Forelimb muscle (tissue), 1 donor: ENCODE measurements around the gene PGS1. TPM values are rescaled to one million over a fixed set of nuclear protein-coding genes. Genes with fewer than 3 reads are reported as not detected.
"Not testable (repeated sequence)": the region's sequence is repeated elsewhere in the genome, so short reads cannot be mapped to it uniquely, and the experiment has no call there.

Experiments
- DNase-seq: peaks from one replicate; pipeline ENCODE4 v3.0.0-alpha.2; 2013; ENCODE audit warnings: low read depth
- polyA plus RNA-seq: library from polyadenylated mRNA; unstranded; fragments of 120-200 nt; gene quantifications from one replicate; pipeline ENCODE4 v1.2.1, GENCODE V29; 2013; ENCODE audit not compliant: insufficient read length

PGS1 gene
- polyA plus RNA-seq, 1 donor = 26.3 TPM

GRCh38 chr17:78444392-78444791, 65.9 kb downstream of the PGS1 start:
- no peak for DNase-seq

DNA sequence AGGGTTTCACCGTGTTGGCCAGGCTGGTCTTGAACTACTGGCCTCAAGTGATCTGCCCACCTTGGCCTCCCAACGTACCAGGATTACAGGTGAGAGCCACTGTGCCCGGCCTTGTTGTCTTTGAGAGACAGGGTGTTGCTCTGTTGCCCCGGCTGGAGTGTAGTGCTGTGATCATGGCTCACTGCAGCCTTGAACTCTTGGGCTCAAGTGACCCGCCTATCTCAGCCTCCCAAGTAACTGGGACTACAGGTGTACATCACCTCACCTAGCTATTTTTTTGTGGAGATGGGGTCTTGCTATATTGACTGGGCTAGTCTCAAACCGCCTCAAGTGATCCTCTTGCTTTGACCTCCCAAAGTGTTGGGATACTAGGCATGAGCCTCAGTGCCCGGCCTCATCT, 68.4 kb downstream of the PGS1 start:
- DNase-seq = no peak

DNA sequence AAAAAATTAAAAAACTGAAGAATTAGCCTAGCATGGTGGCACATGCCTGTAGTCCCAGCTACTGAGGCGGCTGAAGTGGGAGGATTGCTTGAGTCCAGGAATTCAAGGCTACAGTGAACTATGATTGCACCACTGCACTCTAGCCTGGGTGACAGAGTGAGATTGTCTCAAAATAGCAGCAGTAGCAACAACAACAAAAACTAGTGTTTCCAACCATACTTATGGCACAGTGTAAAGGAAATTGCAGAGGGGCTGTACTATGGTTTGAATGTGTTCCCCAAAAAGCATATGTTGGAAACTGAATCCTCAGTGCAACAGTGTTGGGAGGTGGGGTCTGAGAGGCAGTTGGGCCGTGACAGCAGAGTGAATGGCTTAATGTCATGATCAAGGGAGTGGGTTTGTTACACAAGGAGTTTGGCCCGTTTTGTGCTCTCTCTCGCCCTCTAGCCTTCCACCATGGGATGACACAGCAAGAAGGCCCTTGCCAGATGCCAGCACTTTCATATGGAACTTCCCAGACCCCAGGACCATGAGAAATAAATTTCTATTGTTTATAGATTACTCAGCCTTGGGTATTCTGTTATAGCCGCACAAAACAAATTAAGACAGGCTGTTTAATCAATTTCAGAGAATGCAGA, 70.0 kb downstream of the PGS1 start:
- no peak for DNase-seq

DNA sequence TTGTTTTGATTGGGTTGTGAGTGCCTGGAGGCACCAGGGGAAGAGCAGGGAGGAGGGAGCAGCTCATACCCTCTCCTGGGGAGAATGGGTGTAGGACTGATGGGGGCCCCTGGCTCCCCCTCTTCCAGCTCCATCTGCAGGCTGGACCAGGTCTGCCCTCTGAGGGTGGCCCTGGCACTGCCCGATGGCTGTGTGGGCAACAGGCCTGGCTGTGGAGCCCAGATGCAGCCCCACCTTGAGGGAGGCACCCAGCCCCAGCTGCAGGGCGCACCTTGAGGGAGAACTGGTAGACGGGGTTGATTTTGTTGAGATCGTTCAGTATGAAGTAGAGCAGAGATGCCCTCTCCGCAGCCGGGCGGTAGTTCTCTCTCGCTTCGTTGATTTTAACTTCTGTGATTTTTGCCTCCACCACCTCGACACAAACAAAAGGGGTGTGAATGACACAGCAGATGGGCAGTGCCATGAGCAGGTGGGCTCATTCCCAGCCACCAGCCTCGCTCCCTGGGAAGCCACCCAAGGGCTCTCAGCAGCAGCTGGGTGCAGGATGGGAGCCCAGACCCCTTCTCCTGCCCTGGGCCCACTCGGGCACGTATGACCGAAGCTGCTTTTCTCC, 71.6 kb downstream of the PGS1 start:
- no peak for DNase-seq

- DNase-seq = no peak
Measured at GRCh38 chr17:78450696-78451345, 72.4 kb downstream of the PGS1 start.

GRCh38 chr17:78451753-78452152, 73.3 kb downstream of the PGS1 start:
- no peak for DNase-seq

- no peak for DNase-seq
Measured at GRCh38 chr17:78454346-78454745, 75.9 kb downstream of the PGS1 start.

DNA sequence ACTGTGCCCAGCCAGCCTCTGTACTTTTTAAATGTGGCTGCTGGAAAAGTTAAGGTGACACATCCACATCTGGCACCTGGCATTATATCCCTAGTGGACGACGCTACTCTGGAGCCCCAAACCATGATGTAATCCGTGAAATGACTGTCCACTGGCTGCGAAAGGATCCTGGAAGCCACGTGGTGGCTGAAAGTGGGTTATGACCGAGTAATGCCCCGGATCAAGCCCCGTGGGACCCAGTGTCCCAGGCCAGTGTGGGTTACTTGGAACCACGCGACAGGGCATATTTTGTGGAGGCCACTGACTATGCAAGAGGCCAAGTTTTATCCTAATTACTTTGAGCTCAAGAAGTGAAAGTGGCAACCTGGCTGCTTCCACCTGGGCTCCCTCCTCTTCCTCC, 79.6 kb downstream of the PGS1 start:
- no peak for DNase-seq

DNA sequence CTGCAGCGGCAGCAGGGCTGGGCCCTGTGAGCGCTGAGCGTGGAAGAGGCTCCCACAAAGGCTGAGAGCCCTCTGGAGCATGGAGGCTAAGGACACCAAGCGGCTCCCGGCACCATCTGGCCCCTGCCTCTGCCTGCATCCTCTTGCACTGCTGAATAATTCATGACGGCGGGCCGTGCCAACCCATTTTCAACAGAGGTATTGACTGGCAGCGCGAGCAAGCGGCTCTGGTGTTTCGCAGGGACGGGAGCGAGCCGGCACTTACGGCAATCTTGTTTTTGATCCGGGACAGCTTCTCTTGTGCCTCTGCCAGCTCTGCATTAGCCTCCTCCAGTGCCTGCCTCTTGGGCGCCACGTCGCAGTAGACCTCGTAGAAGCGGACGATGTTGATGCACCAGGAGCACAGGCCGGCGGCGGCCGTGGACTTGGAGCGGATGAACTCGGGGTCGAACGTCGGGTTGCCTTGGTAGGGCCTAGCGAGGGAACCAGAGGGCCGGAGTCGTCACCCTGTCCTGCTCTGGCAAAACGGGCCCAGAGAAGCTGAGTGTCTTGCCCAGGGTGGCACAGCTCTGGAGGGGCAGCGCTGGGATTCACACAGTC, 80.4 kb downstream of the PGS1 start:
- no peak for DNase-seq

- no peak for DNase-seq
Measured at GRCh38 chr17:78459696-78460095, 81.2 kb downstream of the PGS1 start.

- DNase-seq = no peak
Measured at GRCh38 chr17:78460176-78460675, 81.8 kb downstream of the PGS1 start.

- no peak for DNase-seq
Measured at GRCh38 chr17:78460951-78461798, 82.7 kb downstream of the PGS1 start.

GRCh38 chr17:78461799-78462053, 83.3 kb downstream of the PGS1 start:
- no peak for DNase-seq

GRCh38 chr17:78462148-78462547, 83.7 kb downstream of the PGS1 start:
- no peak for DNase-seq

- not testable (repeated sequence) for DNase-seq
Measured at GRCh38 chr17:78466109-78466785, 87.8 kb downstream of the PGS1 start.

- DNase-seq = no peak
Measured at GRCh38 chr17:78466786-78467715, 88.6 kb downstream of the PGS1 start.

- no peak for DNase-seq
Measured at GRCh38 chr17:78468366-78468765, 89.9 kb downstream of the PGS1 start.

DNA sequence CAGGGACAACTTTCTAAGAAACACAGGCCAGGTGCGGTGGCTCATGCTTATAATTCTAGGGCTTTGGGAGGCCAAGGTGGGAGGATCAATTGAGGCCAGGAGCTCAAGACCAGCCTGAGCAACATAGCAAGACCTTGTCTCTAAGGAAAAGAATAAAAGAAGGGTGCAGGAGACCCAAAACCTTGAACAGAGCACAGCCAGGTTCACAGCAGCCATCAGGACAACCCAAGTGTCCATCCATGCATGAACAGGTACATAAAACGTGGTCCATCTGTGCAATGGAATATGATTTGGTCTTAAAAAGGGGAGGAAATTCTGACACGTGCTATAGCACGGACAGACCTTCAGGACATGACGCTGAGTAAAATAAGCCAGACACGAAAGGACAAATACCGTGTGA, 91.0 kb downstream of the PGS1 start:
- no peak for DNase-seq

DNA sequence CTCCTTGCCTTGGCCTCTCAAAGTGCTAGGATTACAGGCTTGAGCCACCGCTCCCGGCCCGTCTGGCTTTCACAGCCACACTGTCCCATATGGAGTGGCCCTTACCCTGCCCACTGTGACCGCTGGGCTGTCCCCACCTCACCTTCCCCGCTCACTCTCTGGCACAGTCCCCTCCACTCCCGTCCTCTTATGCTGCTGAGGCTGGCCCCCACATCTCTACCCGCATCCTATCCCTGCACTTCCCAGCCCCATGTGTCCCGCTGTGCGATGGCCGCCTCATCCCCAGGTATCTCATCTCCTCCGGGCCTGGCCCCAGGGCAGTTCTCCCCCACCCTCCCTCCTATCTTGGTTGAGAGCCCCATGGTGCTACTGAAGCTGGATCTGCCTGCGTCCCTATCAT, 93.2 kb downstream of the PGS1 start:
- no peak for DNase-seq
